Mammary epithelial cell (primary cell): ENCODE results near the gene GIMAP5.

Source experiments
- EZH2 ChIP-seq: IDR thresholded peaks from 2 replicates; pipeline ENCODE4 v1.6.1; 2012; ENCODE audit warnings: low read length, inconsistent platforms, borderline replicate concordance
- TF ChIP-seq, protein P1 (sequence below), 2 donors: IDR thresholded peaks in 1 of 2; conservative IDR thresholded peaks in 1 of 2; 2 replicates each; pipeline ENCODE4 v1.5.1; 2011 to 2012; ENCODE audit warnings: inconsistent platforms in 2 of 2, low read length in 2 of 2, mild to moderate bottlenecking in 2 of 2, control low read depth in 1 of 2, low read depth in 1 of 2; ENCODE audit not compliant: insufficient read depth in 1 of 2; ENCODE audit errors: extremely low read depth in 1 of 2

DNA sequence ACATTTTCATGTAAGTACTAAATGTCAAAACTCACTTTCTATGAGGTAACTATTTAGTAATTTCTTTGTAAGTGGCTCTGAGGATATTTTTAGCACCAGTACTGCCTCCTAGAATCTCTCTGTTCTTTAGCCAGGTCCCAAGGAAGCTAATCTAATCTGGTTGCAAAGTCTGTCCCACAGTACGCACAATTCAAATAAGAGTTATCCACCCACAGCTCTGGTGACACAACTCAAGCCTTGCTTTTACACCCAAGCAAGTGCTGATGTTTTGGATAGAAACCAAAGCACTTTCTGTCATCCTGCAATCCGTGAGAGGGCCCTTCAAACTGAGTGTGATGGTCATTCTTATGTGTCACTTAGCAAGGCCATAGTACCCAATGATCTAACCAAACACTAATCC, 14.5 kb downstream of the GIMAP5 start:
- no peak for TF ChIP-seq EZH2
- TF ChIP-seq, protein P1, sequence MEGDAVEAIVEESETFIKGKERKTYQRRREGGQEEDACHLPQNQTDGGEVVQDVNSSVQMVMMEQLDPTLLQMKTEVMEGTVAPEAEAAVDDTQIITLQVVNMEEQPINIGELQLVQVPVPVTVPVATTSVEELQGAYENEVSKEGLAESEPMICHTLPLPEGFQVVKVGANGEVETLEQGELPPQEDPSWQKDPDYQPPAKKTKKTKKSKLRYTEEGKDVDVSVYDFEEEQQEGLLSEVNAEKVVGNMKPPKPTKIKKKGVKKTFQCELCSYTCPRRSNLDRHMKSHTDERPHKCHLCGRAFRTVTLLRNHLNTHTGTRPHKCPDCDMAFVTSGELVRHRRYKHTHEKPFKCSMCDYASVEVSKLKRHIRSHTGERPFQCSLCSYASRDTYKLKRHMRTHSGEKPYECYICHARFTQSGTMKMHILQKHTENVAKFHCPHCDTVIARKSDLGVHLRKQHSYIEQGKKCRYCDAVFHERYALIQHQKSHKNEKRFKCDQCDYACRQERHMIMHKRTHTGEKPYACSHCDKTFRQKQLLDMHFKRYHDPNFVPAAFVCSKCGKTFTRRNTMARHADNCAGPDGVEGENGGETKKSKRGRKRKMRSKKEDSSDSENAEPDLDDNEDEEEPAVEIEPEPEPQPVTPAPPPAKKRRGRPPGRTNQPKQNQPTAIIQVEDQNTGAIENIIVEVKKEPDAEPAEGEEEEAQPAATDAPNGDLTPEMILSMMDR (conservative IDR thresholded peaks at IDR 0.05 in 1 of 2, IDR thresholded peaks at IDR 0.05 in 1 of 2; ENCODE audit: extremely low read depth in 1 of 2, insufficient read depth in 1 of 2, low read depth in 1 of 2, low read length in 2 of 2), result no peak
